K562 (cell line): ENCODE results near the gene PRELID1. TPM values are rescaled to one million over a fixed set of nuclear protein-coding genes. Genes with fewer than 3 reads are reported as not detected.

ENCODE experiments used
- ATAC-seq: fragments of 200-7000 bp; cut with Tn5 transposase; 3 replicates; pipeline ENCODE4 v1.9.1; 2020; ENCODE audit warnings: moderate library complexity
- BruUV-seq: library from RNA; stranded (reverse); fragments of 400-500 nt; replicated peaks from 2 replicates; lab custom pipeline; 2021; lab: Mats Ljungman, UMichigan
- CTCF ChIA-PET: fragments of 300-600 bp; formaldehyde crosslinking; extraction: SDS; loops from one replicate; lab custom pipeline; 2021; ENCODE audit warnings: low intra/inter-chr PET ratio; lab: Yijun Ruan, JAX
- POLR2A ChIA-PET: fragments of 300-600, 350-650 bp; sonication (Branson Sonifier 250); formaldehyde crosslinking; extraction: SDS; loops from one replicate; lab custom pipeline; 2021; ENCODE audit warnings: antibody characterized with exemption, inconsistent platforms; lab: Yijun Ruan, JAX
- DNase-seq, 4 experiments: peaks; one replicate each; pipeline versions ENCODE4 v3.0.0 to v3.0.0-alpha.2; 2011 to 2018; ENCODE audit warnings: low spot score in 3 of 4, mixed read lengths in 3 of 4; ENCODE audit errors: extremely low read depth in 1 of 4
- FAIRE-seq: peaks from 2 replicates; lab custom pipeline; 2011; peaks lifted over from hg19 to GRCh38; lab: Jason Lieb, UNC
- H2AFZ ChIP-seq: 2 replicates; pipeline ENCODE4 v1.6.0; 2011; ENCODE audit warnings: low read depth, low read length, control low read depth, inconsistent platforms
- H3K27ac ChIP-seq: fragments of 200-600 bp; 3 replicates; pipeline ENCODE4 v1.8.0; 2011; ENCODE audit warnings: low read depth, mild to moderate bottlenecking, control low read depth, inconsistent platforms, low read length, moderate library complexity, mixed read lengths; ENCODE audit errors: extremely low read depth
- H3K27me3 ChIP-seq, 2 experiments: fragments of 300-600 bp in 1 of 2; 2 replicates in 1 of 2; 3 replicates in 1 of 2; pipeline versions ENCODE4 v1.6.0 to v1.8.0; 2011; ENCODE audit warnings: inconsistent platforms in 2 of 2, low read length in 2 of 2, mild to moderate bottlenecking in 1 of 2, mixed read lengths in 1 of 2, moderate library complexity in 1 of 2; ENCODE audit not compliant: control insufficient read depth in 2 of 2, insufficient read depth in 2 of 2
- H3K36me3 ChIP-seq: fragments of 300-600 bp; 3 replicates; pipeline ENCODE4 v1.8.0; 2011; ENCODE audit warnings: mild to moderate bottlenecking, low read length, inconsistent platforms; ENCODE audit not compliant: control insufficient read depth, insufficient read depth
- H3K4me1 ChIP-seq, 2 experiments: fragments of 200-600 bp in 1 of 2; replicated peaks in 1 of 2; 2 replicates in 1 of 2; 3 replicates in 1 of 2; pipeline versions ENCODE4 v1.5.1 to v1.8.0; 2011; ENCODE audit warnings: inconsistent platforms in 2 of 2, low read length in 2 of 2, mild to moderate bottlenecking in 1 of 2, mixed read lengths in 1 of 2, moderate library complexity in 1 of 2; ENCODE audit not compliant: control insufficient read depth in 2 of 2, insufficient read depth in 2 of 2
- H3K4me2 ChIP-seq: 2 replicates; pipeline ENCODE4 v1.6.1; 2011; ENCODE audit warnings: low read length, control low read depth, inconsistent platforms, mixed read lengths; ENCODE audit not compliant: insufficient read depth
- H3K4me3 ChIP-seq: fragments of 200-600 bp; sonication (generic), shearing (Covaris generic); 2 replicates; pipeline ENCODE4 v1.5.1; 2016; ENCODE audit warnings: control low read depth, inconsistent platforms
- H3K79me2 ChIP-seq: fragments of 200-600 bp; 3 replicates; pipeline ENCODE4 v1.8.0; 2011; ENCODE audit warnings: low read length, inconsistent platforms; ENCODE audit not compliant: control insufficient read depth, insufficient read depth
- H3K9ac ChIP-seq, 2 experiments: 2 replicates each; pipeline versions ENCODE4 v1.6.0 to v1.6.1; 2011; ENCODE audit warnings: low read depth in 2 of 2, low read length in 2 of 2, control low read depth in 1 of 2, inconsistent platforms in 1 of 2, mild to moderate bottlenecking in 1 of 2, mixed read lengths in 1 of 2; ENCODE audit not compliant: insufficient read depth in 1 of 2
- H3K9me1 ChIP-seq: one replicate; pipeline ENCODE4 v1.6.0; 2011; ENCODE audit warnings: inconsistent platforms, mild to moderate bottlenecking, low read length, moderate library complexity; ENCODE audit not compliant: control insufficient read depth, insufficient read depth
- H3K9me3 ChIP-seq: replicated peaks from 2 replicates; pipeline ENCODE4 v1.5.1; 2011; ENCODE audit warnings: low read depth, low read length, inconsistent platforms; ENCODE audit not compliant: control insufficient read depth, insufficient read depth
- H4K20me1 ChIP-seq: replicated peaks from 2 replicates; pipeline ENCODE4 v1.6.1; 2011; ENCODE audit warnings: low read length, inconsistent platforms, mixed read lengths; ENCODE audit not compliant: control insufficient read depth, insufficient read depth
- CREB3 ChIP-seq: fragments of 450-650 bp; conservative IDR thresholded peaks from 2 replicates; pipeline ENCODE4 v1.6.1; 2016; ENCODE audit warnings: missing genetic modification characterization, low read depth, mild to moderate bottlenecking, missing compliant biosample characterization, moderate library complexity
- GTF2A2 ChIP-seq: IDR thresholded peaks from 2 replicates; pipeline ENCODE4 v1.6.1; 2016; ENCODE audit warnings: mild to moderate bottlenecking, missing genetic modification characterization, missing compliant biosample characterization
- RBM15 ChIP-seq: fragments of 200-400 bp; formaldehyde crosslinking; IDR thresholded peaks from 2 replicates; pipeline ENCODE4 v1.6.1; 2018; ENCODE audit warnings: mild to moderate bottlenecking, low read length, moderate library complexity; ENCODE audit not compliant: insufficient read depth
- ZNF23 ChIP-seq: fragments of 250-450 bp; sonication (Bioruptor Pico); IDR thresholded peaks from 2 replicates; pipeline ENCODE4 v1.4.0; 2020; ENCODE audit warnings: mild to moderate bottlenecking
- ZNF263 ChIP-seq: sonication (generic); formaldehyde crosslinking; IDR thresholded peaks from 2 replicates; pipeline ENCODE4 v1.8.0; 2022; ENCODE audit warnings: mild to moderate bottlenecking, missing genetic modification reagents, borderline replicate concordance
- ZNF668 ChIP-seq: fragments of 250-450 bp; sonication (Bioruptor Pico); IDR thresholded peaks from 2 replicates; pipeline ENCODE4 v1.8.0; 2022; ENCODE audit warnings: mild to moderate bottlenecking, inconsistent platforms
- WGBS: fragments of 100-300 bp; shearing (Covaris generic); methylation state at CpG from one replicate; pipeline ENCODE4 v1.1.6; 2016; ENCODE audit warnings: low coverage, mixed read lengths; ENCODE audit not compliant: insufficient coverage; ENCODE audit errors: missing lambda C conversion rate; 5-methylcytosine and 5-hydroxymethylcytosine counted together
- in situ Hi-C: fragments of 300-500 bp; cut with MboI; formaldehyde crosslinking; loops from 4 replicates; pipeline ENCODE4 v1.15.0; 2018; ENCODE audit warnings: inconsistent platforms, mixed read lengths
- intact Hi-C: fragments of 100-400 bp; cut with micrococcal nuclease; formaldehyde crosslinking; loops from 2 replicates; pipeline ENCODE4 v1.14.2; 2022
- polyA plus RNA-seq, 8 experiments: library from polyadenylated mRNA; depleted of rRNA in 4 of 8; stranded (reverse) in 5 of 8; unstranded in 3 of 8; fragments of >200 nt; fragmentation: Nextera tagmentation in 2 of 8; fragmentation: Illumina TruSeq in 1 of 8; extraction: Ambion mirVana in 2 of 8; extraction: Trizol in 1 of 8; gene quantifications; 2 replicates each; pipeline versions ENCODE4 v1.2.1 to v1.2.3, GENCODE V29; 2011 to 2014; ENCODE audit warnings: inconsistent platforms in 1 of 8, missing spikeins in 1 of 8
- total RNA-seq, 7 experiments: library from RNA; depleted of rRNA in 6 of 7; stranded (reverse); fragments of >200 nt in 6 of 7; fragmentation: Illumina TruSeq in 2 of 7; extraction: Trizol in 2 of 7; gene quantifications; 2 replicates each; pipeline versions ENCODE4 v1.2.1 to v1.2.3, GENCODE V29; 2011 to 2021; ENCODE audit warnings: low replicate concordance in 1 of 7

PRELID1 gene
- total and polyA plus RNA-seq, 9 of the 15 experiments (the other 6 are each of a cell fraction or from before 2014, with no cell fraction given) = 40.1 to 484 (median 340) TPM

- WGBS = 67% methylated on average over 1 of the region's 1 CpG
- Histone ChIP-seq H3K27ac (no peak overlapping the region), H3K9me3 (no peaks in the 10 kb centered on the region), H3K36me3 (peaks cover 85% of the 10 kb centered on the region), H3K79me2 (no peaks in the 10 kb centered on the region), H3K9ac (no peak overlapping the region), H3K4me3 (no peak overlapping the region), H3K9me1 (no peaks in the 10 kb centered on the region), H2AFZ (no peak overlapping the region), H3K27me3 (no peaks in the 10 kb centered on the region), H3K4me1 (no peaks in the 10 kb centered on the region), H3K4me2 (no peak overlapping the region), H4K20me1 (no peaks in the 10 kb centered on the region)
- no peak for ATAC-seq
- TF ChIP-seq GTF2A2 (tag) (no peak), CREB3 (tag) (no peak), ZNF263 (CRISPR knock-in tag) (no peak), RBM15 (no peak), ZNF23 (CRISPR knock-in tag) (no peak), ZNF668 (CRISPR knock-in tag) (no peak)
- no TSS peak for BruUV-seq
- in situ Hi-C loops (no loop called here), intact Hi-C loops (no loop called here)
- FAIRE-seq = no peak
- CTCF ChIA-PET = no interaction called here
- POLR2A ChIA-PET = no interaction called here
- no peak for DNase-seq
These were observed 42.1 kb upstream of the PRELID1 start for GRCh38 chr5:177261510-177261909.
